Heart left ventricle (tissue), 16 donors: ENCODE data around the gene NRDE2. TPM values are rescaled to one million over a fixed set of nuclear protein-coding genes. Genes with fewer than 3 reads are reported as not detected.
A peak's percentile ranks its signal among the peaks of the same experiment; 100 is the strongest.
"Not testable (repeated sequence)": the region's sequence is repeated elsewhere in the genome, so short reads cannot be mapped to it uniquely, and the experiment has no call there.

Experiments used
- ATAC-seq, 4 donors: fragments of 200-7000 bp; cut with Tn5 transposase; one replicate each; pipeline ENCODE4 v1.9.1; 2020 to 2022; ENCODE audit warnings: moderate library complexity in 4 of 4, mild to moderate bottlenecking in 3 of 4, moderate number of reproducible peaks in 1 of 4
- DNase-seq, 5 donors: peaks; one replicate each; pipeline ENCODE4 v3.0.0-alpha.2; 2020
- H3K27ac ChIP-seq, 12 donors: fragments of 200-600 bp; sonication (generic) in 4 of 12; one replicate each; pipeline versions ENCODE4 v1.5.0 to v1.8.0; 2016 to 2022; ENCODE audit warnings: mild to moderate bottlenecking in 2 of 12
- H3K27me3 ChIP-seq, 9 donors: fragments of 200-600 bp; sonication (generic) in 2 of 9; one replicate each; pipeline versions ENCODE4 v1.5.1 to v1.8.0; 2016 to 2022; ENCODE audit warnings: mild to moderate bottlenecking in 3 of 9
- H3K36me3 ChIP-seq, 9 donors: fragments of 200-600 bp; sonication (generic) in 2 of 9; one replicate each; pipeline versions ENCODE4 v1.5.0 to v1.8.0; 2018 to 2022; ENCODE audit warnings: mild to moderate bottlenecking in 2 of 9
- H3K4me1 ChIP-seq, 12 donors: fragments of 200-600 bp; sonication (generic) in 4 of 12; one replicate each; pipeline versions ENCODE4 v1.5.0 to v1.8.0; 2016 to 2022; ENCODE audit warnings: mild to moderate bottlenecking in 3 of 12
- H3K4me3 ChIP-seq, 12 donors: fragments of 200-600 bp; sonication (generic) in 4 of 12; one replicate each; pipeline versions ENCODE4 v1.5.0 to v1.8.0; 2017 to 2022; ENCODE audit warnings: mild to moderate bottlenecking in 9 of 12, moderate library complexity in 4 of 12
- H3K9me3 ChIP-seq, 12 donors: fragments of 200-600 bp; sonication (generic) in 4 of 12; one replicate each; pipeline versions ENCODE4 v1.5.0 to v1.8.0; 2016 to 2022; ENCODE audit warnings: mild to moderate bottlenecking in 1 of 12
- POLR2A ChIP-seq, 2 donors: fragments of 450-650 bp; IDR thresholded peaks; one replicate each; pipeline ENCODE4 v1.6.1; 2017; ENCODE audit warnings: antibody characterized with exemption in 2 of 2, mild to moderate bottlenecking in 2 of 2, moderate library complexity in 2 of 2
- WGBS, 4 donors: extraction: QIAGEN DNeasy Blood & Tissue Kit in 2 of 4; methylation state at CpG; one replicate each; pipeline versions ENCODE4 v1.1.5 to v1.1.7; 2013 to 2018; 5-methylcytosine and 5-hydroxymethylcytosine counted together
- intact Hi-C, 10 donors: fragments of 100-400 bp; cut with DNase I; formaldehyde crosslinking; loops; one replicate each; pipeline versions ENCODE4 v1.11.1 to v1.14.2; 2022
- polyA plus RNA-seq, 2 donors: library from polyadenylated mRNA; stranded (reverse); fragments of 200-250 nt; gene quantifications; one replicate each; pipeline ENCODE4 v1.2.3, GENCODE V29; 2013
- total RNA-seq, 9 donors: library from RNA; depleted of rRNA in 2 of 9; stranded (reverse); fragments of >200 nt in 2 of 9; fragmentation: NEBNext Ultra II Directional in 3 of 9; extraction: Animal tissue kit (Norgen Biotek cat#: 25700) in 3 of 9; gene quantifications; one replicate each; pipeline versions ENCODE4 v1.1.0 to v1.2.4, GENCODE V29; 2016 to 2023
- TF ChIP-seq, protein P1 (sequence below), 12 donors: fragments of 200-600 bp; sonication (generic) in 4 of 12; IDR thresholded peaks; one replicate each; pipeline versions ENCODE4 v1.5.0 to v1.8.0; 2018 to 2022; ENCODE audit warnings: antibody characterized with exemption in 12 of 12, mild to moderate bottlenecking in 5 of 12
- donor health status: ischemic (EF 13 %, LVEDD 7.1; RV severe dilation, severe dysfunction).
- donor health status: healthy with polysubstance abuse.
- donor health status: DM: no; HTN: yes; CAD: no.
- donor health status: DM: no; HTN: no; CAD: no.
- donor health status: ischemic (EF 25% LVEDD 6.9; RV normal size, moderate dysfunction).
- donor health status: ischemic (EF 25% LVEDD 5.7; RV mildly dilated, moderate dysfunction).
- donor health status: healthy.
- donor health status: DM: yes; HTN: yes; CAD: no.
- donor health status: ischemic (EF 35%, LVEDD 5.7; RV mildly dilated, moderate dysfunction).
- donor health status: nonischemic (EF 11% LVEDD 7.7; RV severe dilation, severe dysfunction).
- donor health status: DM: yes; HTN: yes; CAD: no.
- donor health status: PGD.
- donor health status: ischemic (EF 29% LVEDD 5.4; RV normal size, mild dysfunction).
- donor health status: nonischemic (EF 23%, LVEDD 6.1; RV moderate dilation, normal function).

NRDE2 gene
- total and polyA plus RNA-seq, 11 donors, result 5.2 to 15.4 (median 9.4) TPM

DNA sequence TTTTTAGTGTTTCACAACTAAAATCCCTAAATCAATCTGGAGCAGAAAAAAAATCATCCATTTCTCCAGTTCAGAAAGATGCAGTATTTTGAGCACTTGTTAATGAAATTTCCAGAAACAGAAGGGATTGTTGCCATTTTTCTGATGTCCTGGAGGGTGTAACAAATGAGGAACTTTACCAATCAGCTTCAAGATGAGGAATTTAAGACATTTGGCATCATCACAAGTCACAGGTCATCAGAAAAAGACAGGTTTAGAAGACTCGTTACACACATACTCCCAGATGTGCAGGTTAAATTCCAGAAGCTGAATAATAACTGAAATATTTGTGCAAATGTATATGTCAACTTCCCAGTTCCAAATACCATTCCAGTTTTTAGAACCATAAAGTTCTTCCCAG, 75.9 kb downstream of the NRDE2 start:
- DNase-seq (no peak), ATAC-seq (no peak)
- intact Hi-C loops, result no loop called here
- WGBS, 4 donors, result 31 to 78% (median 67%) methylated on average over 1 of the region's 1 CpG
- Histone ChIP-seq H3K27me3 (peaks cover 0 to 4% (median 0%) of the 10 kb centered on the region in 9 donors), H3K4me1 (peaks cover 4 to 26% (median 16%) of the 10 kb centered on the region in 12 donors), H3K27ac (peak overlapping the region; percentile 34 to 93 (median 84)), H3K4me3 (peak overlapping the region; percentile 80 to 99 (median 95)), H3K9me3 (no peaks in the 10 kb centered on the region), H3K36me3 (peaks cover 0 to 24% (median 16%) of the 10 kb centered on the region in 9 donors)
- no peak for TF ChIP-seq POLR2A (IDR thresholded peaks at IDR 0.05)
- TF ChIP-seq, protein P1, sequence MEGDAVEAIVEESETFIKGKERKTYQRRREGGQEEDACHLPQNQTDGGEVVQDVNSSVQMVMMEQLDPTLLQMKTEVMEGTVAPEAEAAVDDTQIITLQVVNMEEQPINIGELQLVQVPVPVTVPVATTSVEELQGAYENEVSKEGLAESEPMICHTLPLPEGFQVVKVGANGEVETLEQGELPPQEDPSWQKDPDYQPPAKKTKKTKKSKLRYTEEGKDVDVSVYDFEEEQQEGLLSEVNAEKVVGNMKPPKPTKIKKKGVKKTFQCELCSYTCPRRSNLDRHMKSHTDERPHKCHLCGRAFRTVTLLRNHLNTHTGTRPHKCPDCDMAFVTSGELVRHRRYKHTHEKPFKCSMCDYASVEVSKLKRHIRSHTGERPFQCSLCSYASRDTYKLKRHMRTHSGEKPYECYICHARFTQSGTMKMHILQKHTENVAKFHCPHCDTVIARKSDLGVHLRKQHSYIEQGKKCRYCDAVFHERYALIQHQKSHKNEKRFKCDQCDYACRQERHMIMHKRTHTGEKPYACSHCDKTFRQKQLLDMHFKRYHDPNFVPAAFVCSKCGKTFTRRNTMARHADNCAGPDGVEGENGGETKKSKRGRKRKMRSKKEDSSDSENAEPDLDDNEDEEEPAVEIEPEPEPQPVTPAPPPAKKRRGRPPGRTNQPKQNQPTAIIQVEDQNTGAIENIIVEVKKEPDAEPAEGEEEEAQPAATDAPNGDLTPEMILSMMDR (IDR thresholded peaks at IDR 0.05), result no peak

GRCh38 chr14:90253826-90254225, 77.9 kb downstream of the NRDE2 start:
- Histone ChIP-seq H3K4me3 (no peak overlapping the region), H3K27me3 (peaks cover 0 to 4% (median 0%) of the 10 kb centered on the region in 9 donors), H3K27ac (no peak overlapping the region), H3K9me3 (no peaks in the 10 kb centered on the region), H3K4me1 (peaks cover 4 to 23% (median 15%) of the 10 kb centered on the region in 12 donors), H3K36me3 (peaks cover 0 to 3% (median 0%) of the 10 kb centered on the region in 9 donors)
- TF ChIP-seq POLR2A (IDR thresholded peaks at IDR 0.05), result no peak
- TF ChIP-seq, protein P1 (IDR thresholded peaks at IDR 0.05), result no peak
- ATAC-seq, result no peak
- intact Hi-C loops, result no loop called here
- DNase-seq, result no peak
- whole genome bisulfite sequencing, 4 donors, result 88 to 89% (median 89%) methylated on average over 5 to 8 of the region's 8 CpGs

GRCh38 chr14:90248594-90248993, 83.1 kb downstream of the NRDE2 start:
- Histone ChIP-seq H3K9me3 (no peaks in the 10 kb centered on the region), H3K4me1 (no peaks in the 10 kb centered on the region), H3K36me3 (no peaks in the 10 kb centered on the region), H3K4me3 (no peak overlapping the region), H3K27ac (no peak overlapping the region), H3K27me3 (peaks cover 0 to 4% (median 0%) of the 10 kb centered on the region in 9 donors)
- DNase-seq (no peak), ATAC-seq (no peak)
- 90 to 97% (median 94%) methylated on average over 2 of the region's 2 CpGs for WGBS, 4 donors
- TF ChIP-seq POLR2A (IDR thresholded peaks at IDR 0.05), result no peak
- TF ChIP-seq, protein P1 (IDR thresholded peaks at IDR 0.05), result no peak
- intact Hi-C loops, result no loop called here

- H3K4me3 ChIP-seq, H3K4me1 ChIP-seq, ATAC-seq, DNase-seq, H3K27ac ChIP-seq, H3K36me3 ChIP-seq, H3K9me3 ChIP-seq, intact Hi-C loops, H3K27me3 ChIP-seq: not testable (repeated sequence)
- 83 to 85% (median 85%) methylated on average over 10 of the region's 10 CpGs for WGBS, 4 donors
Measured at GRCh38 chr14:90247441-90247840, 84.3 kb downstream of the NRDE2 start.

- TF ChIP-seq, protein P1 (IDR thresholded peaks at IDR 0.05), result no peak
- TF ChIP-seq POLR2A (IDR thresholded peaks at IDR 0.05), result no peak
- H3K4me3 ChIP-seq, result no peak overlapping the region
Measured at GRCh38 chr14:90246936-90247335, 84.8 kb downstream of the NRDE2 start.

More at GRCh38 chr14:90246936-90247335, 84.8 kb downstream of the NRDE2 start:
- WGBS, 4 donors, result 74 to 79% (median 76%) methylated on average over 4 of the region's 4 CpGs
- Histone ChIP-seq H3K36me3 (no peaks in the 10 kb centered on the region), H3K27ac (no peak overlapping the region), H3K4me1 (no peaks in the 10 kb centered on the region), H3K27me3 (peaks cover 0 to 4% (median 0%) of the 10 kb centered on the region in 9 donors), H3K9me3 (peaks cover 0 to 4% (median 0%) of the 10 kb centered on the region in 12 donors)
- DNase-seq (no peak), ATAC-seq (no peak)
- intact Hi-C loops, result no loop called here
